ENCODE results near the gene ANO2. TPM values are rescaled to one million over a fixed set of nuclear protein-coding genes. Genes with fewer than 3 reads are reported as not detected.
A peak's percentile ranks its signal among the peaks of the same experiment; 100 is the strongest.
"Not testable (repeated sequence)": the region's sequence is repeated elsewhere in the genome, so short reads cannot be mapped to it uniquely, and the experiment has no call there.

ANO2 gene
- total RNA-seq, 1 experiment from 2014 or later = not detected

- no peak for DNase-seq
- Histone ChIP-seq H3K27me3 (peaks cover 2% of the 10 kb centered on the region; the same call in 1 of the 2 replicates), H3K9me3 (no peaks in the 10 kb centered on the region), H3K4me3 (no peak overlapping the region), H3K36me3 (no peaks in the 10 kb centered on the region)
Observed at GRCh38 chr12:5827591-5827990, 117.5 kb downstream of the ANO2 start.

- H3K4me3 ChIP-seq, DNase-seq, H3K27me3 ChIP-seq, H3K9me3 ChIP-seq, H3K36me3 ChIP-seq: not testable (repeated sequence)
Observed at GRCh38 chr12:5825761-5826160, 119.3 kb downstream of the ANO2 start.

- DNase-seq, H3K36me3 ChIP-seq, H3K27me3 ChIP-seq, H3K9me3 ChIP-seq, H3K4me3 ChIP-seq: not testable (repeated sequence)
Observed at GRCh38 chr12:5818877-5819276, 126.2 kb downstream of the ANO2 start.

GRCh38 chr12:5817246-5817645, 127.8 kb downstream of the ANO2 start:
- Histone ChIP-seq H3K9me3 (no peaks in the 10 kb centered on the region), H3K36me3 (no peaks in the 10 kb centered on the region), H3K4me3 (no peak overlapping the region), H3K27me3 (no peaks in the 10 kb centered on the region; the same call in 1 of the 2 replicates)
- no peak for DNase-seq

- DNase-seq = no peak
- Histone ChIP-seq H3K36me3 (no peaks in the 10 kb centered on the region), H3K9me3 (no peaks in the 10 kb centered on the region), H3K4me3 (no peak overlapping the region), H3K27me3 (no peaks in the 10 kb centered on the region; the same call in 1 of the 2 replicates)
Observed at GRCh38 chr12:5809586-5809985, 135.5 kb downstream of the ANO2 start.

- no peaks in the 10 kb centered on the region for H3K9me3 ChIP-seq
- DNase-seq = peak; percentile 79
- H3K4me3 ChIP-seq = no peak overlapping the region
- no peaks in the 10 kb centered on the region for H3K36me3 ChIP-seq
- no peaks in the 10 kb centered on the region for H3K27me3 ChIP-seq
Observed at GRCh38 chr12:5808981-5809380, 136.1 kb downstream of the ANO2 start.

GRCh38 chr12:5807514-5808219, 137.4 kb downstream of the ANO2 start:
- no peaks in the 10 kb centered on the region for H3K27me3 ChIP-seq
- no peaks in the 10 kb centered on the region for H3K36me3 ChIP-seq
- no peak overlapping the region for H3K4me3 ChIP-seq
- DNase-seq = no peak
- no peaks in the 10 kb centered on the region for H3K9me3 ChIP-seq

GRCh38 chr12:5807090-5807414, 138.0 kb downstream of the ANO2 start:
- no peaks in the 10 kb centered on the region for H3K36me3 ChIP-seq
- peak; percentile 27 for DNase-seq
- no peak overlapping the region for H3K4me3 ChIP-seq
- H3K27me3 ChIP-seq = no peaks in the 10 kb centered on the region
- no peaks in the 10 kb centered on the region for H3K9me3 ChIP-seq

- Histone ChIP-seq H3K4me3 (no peak overlapping the region), H3K9me3 (no peaks in the 10 kb centered on the region), H3K36me3 (no peaks in the 10 kb centered on the region), H3K27me3 (no peaks in the 10 kb centered on the region)
- DNase-seq = peak; percentile 61
Observed at GRCh38 chr12:5806371-5807089, 138.5 kb downstream of the ANO2 start.

- DNase-seq = no peak
- Histone ChIP-seq H3K4me3 (no peak overlapping the region), H3K9me3 (no peaks in the 10 kb centered on the region), H3K36me3 (no peaks in the 10 kb centered on the region), H3K27me3 (no peaks in the 10 kb centered on the region)
Observed at GRCh38 chr12:5803532-5803931, 141.5 kb downstream of the ANO2 start.

GRCh38 chr12:5798242-5799015, 146.6 kb downstream of the ANO2 start:
- Histone ChIP-seq H3K9me3 (no peaks in the 10 kb centered on the region), H3K36me3 (no peaks in the 10 kb centered on the region), H3K4me3 (no peak overlapping the region), H3K27me3 (no peaks in the 10 kb centered on the region)
- DNase-seq = no peak

- no peak for DNase-seq
- Histone ChIP-seq H3K36me3 (no peaks in the 10 kb centered on the region), H3K27me3 (no peaks in the 10 kb centered on the region), H3K9me3 (no peaks in the 10 kb centered on the region), H3K4me3 (no peak overlapping the region)
Observed at GRCh38 chr12:5797661-5798060, 147.4 kb downstream of the ANO2 start.

- no peak overlapping the region for H3K4me3 ChIP-seq
- no peaks in the 10 kb centered on the region for H3K27me3 ChIP-seq
- no peak for DNase-seq
- no peaks in the 10 kb centered on the region for H3K9me3 ChIP-seq
- H3K36me3 ChIP-seq = no peaks in the 10 kb centered on the region
Observed at GRCh38 chr12:5796959-5797225, 148.2 kb downstream of the ANO2 start.

- no peaks in the 10 kb centered on the region for H3K27me3 ChIP-seq
- H3K36me3 ChIP-seq = no peaks in the 10 kb centered on the region
- no peak overlapping the region for H3K4me3 ChIP-seq
- DNase-seq = peak; percentile 50
- H3K9me3 ChIP-seq = no peaks in the 10 kb centered on the region
Observed at GRCh38 chr12:5796171-5796958, 148.7 kb downstream of the ANO2 start.

GRCh38 chr12:5794156-5794555, 150.9 kb downstream of the ANO2 start:
- H3K9me3 ChIP-seq = no peaks in the 10 kb centered on the region
- H3K4me3 ChIP-seq = no peak overlapping the region
- peak; percentile 81 for DNase-seq
- no peaks in the 10 kb centered on the region for H3K36me3 ChIP-seq
- no peaks in the 10 kb centered on the region for H3K27me3 ChIP-seq

- Histone ChIP-seq H3K4me3 (no peak overlapping the region), H3K9me3 (no peaks in the 10 kb centered on the region), H3K27me3 (no peaks in the 10 kb centered on the region), H3K36me3 (no peaks in the 10 kb centered on the region)
- DNase-seq = no peak
Observed at GRCh38 chr12:5792343-5792742, 152.7 kb downstream of the ANO2 start.

GRCh38 chr12:5789469-5789968, 155.5 kb downstream of the ANO2 start:
- no peak overlapping the region for H3K4me3 ChIP-seq
- DNase-seq = peak; percentile 25
- no peaks in the 10 kb centered on the region for H3K27me3 ChIP-seq
- H3K36me3 ChIP-seq = no peaks in the 10 kb centered on the region
- no peaks in the 10 kb centered on the region for H3K9me3 ChIP-seq
